HepG2 (cell line): ENCODE results near the gene OR6N1. TPM values are rescaled to one million over a fixed set of nuclear protein-coding genes. Genes with fewer than 3 reads are reported as not detected.
A peak's percentile ranks its signal among the peaks of the same experiment; 100 is the strongest.

Source experiments
- ATAC-seq: fragments of 200-7000 bp; cut with Tn5 transposase; 3 replicates; pipeline ENCODE4 v1.9.1; 2020; ENCODE audit warnings: mild to moderate bottlenecking, moderate library complexity
- BruUV-seq: library from RNA; stranded (reverse); fragments of 400-500 nt; replicated peaks from 2 replicates; lab custom pipeline; 2021; lab: Mats Ljungman, UMichigan
- CTCF ChIA-PET: fragments of 300-600 bp; formaldehyde crosslinking; extraction: SDS; loops from one replicate; lab custom pipeline; 2021; ENCODE audit warnings: low total read pairs, inconsistent platforms, low intra/inter-chr PET ratio; lab: Yijun Ruan, JAX
- POLR2A ChIA-PET: fragments of 350-600 bp; sonication (Branson Sonifier 250); formaldehyde crosslinking; loops from one replicate; lab custom pipeline; 2020; ENCODE audit warnings: antibody characterized with exemption, inconsistent platforms; lab: Yijun Ruan, JAX
- DNase-seq: peaks from one replicate; pipeline ENCODE4 v3.0.0-alpha.2; 2015; ENCODE audit warnings: low spot score
- FAIRE-seq: peaks from 3 replicates; lab custom pipeline; 2011; peaks lifted over from hg19 to GRCh38; lab: Jason Lieb, UNC
- H2AFZ ChIP-seq: one replicate; pipeline ENCODE4 v1.6.1; 2011; ENCODE audit warnings: low read length, inconsistent platforms
- H3K27ac ChIP-seq: fragments of 300-600 bp; 3 replicates; pipeline ENCODE4 v1.8.0; 2011; ENCODE audit warnings: mixed run types, mild to moderate bottlenecking, mixed read lengths, low read length, inconsistent platforms; ENCODE audit not compliant: insufficient read depth; ENCODE audit errors: extremely low read length
- H3K27me3 ChIP-seq, 2 experiments: fragments of 200-600 bp in 1 of 2; 2 replicates in 1 of 2; 3 replicates in 1 of 2; pipeline versions ENCODE4 v1.6.0 to v1.8.0; 2011; ENCODE audit warnings: low read length in 2 of 2, mild to moderate bottlenecking in 2 of 2, moderate library complexity in 2 of 2, inconsistent platforms in 1 of 2; ENCODE audit not compliant: insufficient read depth in 2 of 2, control insufficient read depth in 1 of 2
- H3K36me3 ChIP-seq, 2 experiments: fragments of 200-600 bp in 1 of 2; replicated peaks in 1 of 2; 2 replicates in 1 of 2; 3 replicates in 1 of 2; pipeline versions ENCODE4 v1.5.1 to v1.8.0; 2011; ENCODE audit warnings: low read length in 2 of 2, inconsistent platforms in 1 of 2; ENCODE audit not compliant: insufficient read depth in 2 of 2, control insufficient read depth in 1 of 2
- H3K4me1 ChIP-seq: 2 replicates; pipeline ENCODE4 v1.5.1; 2012; ENCODE audit warnings: low read length, inconsistent platforms; ENCODE audit not compliant: insufficient read depth
- H3K4me2 ChIP-seq: 2 replicates; pipeline ENCODE4 v1.6.0; 2011; ENCODE audit warnings: low read depth, low read length, inconsistent platforms
- H3K4me3 ChIP-seq, 3 experiments: fragments of 200-600 bp in 1 of 3; sonication (generic), shearing (Covaris generic) in 1 of 3; replicated peaks in 1 of 3; 2 replicates each; pipeline ENCODE4 v1.5.1; 2011 to 2016; ENCODE audit warnings: low read length in 3 of 3, inconsistent platforms in 2 of 3, low read depth in 2 of 3, mild to moderate bottlenecking in 2 of 3, control low read depth in 1 of 3, mixed read lengths in 1 of 3; ENCODE audit not compliant: insufficient read depth in 1 of 3
- H3K79me2 ChIP-seq: one replicate; pipeline ENCODE4 v1.6.1; 2011; ENCODE audit warnings: low read length, inconsistent platforms; ENCODE audit not compliant: insufficient read depth
- H3K9ac ChIP-seq: 2 replicates; pipeline ENCODE4 v1.6.0; 2011; ENCODE audit warnings: mild to moderate bottlenecking, low read depth, low read length, inconsistent platforms; ENCODE audit not compliant: insufficient read depth
- H3K9me3 ChIP-seq: 2 replicates; pipeline ENCODE4 v1.5.1; 2012; ENCODE audit warnings: mild to moderate bottlenecking, low read length
- H4K20me1 ChIP-seq: 2 replicates; pipeline ENCODE4 v1.6.0; 2011; ENCODE audit warnings: inconsistent platforms, mild to moderate bottlenecking, low read length, moderate library complexity; ENCODE audit not compliant: insufficient read depth
- GFI1 ChIP-seq: sonication (generic); formaldehyde crosslinking; IDR thresholded peaks from 2 replicates; pipeline ENCODE4 v1.5.0; 2020; ENCODE audit warnings: missing genetic modification reagents, mild to moderate bottlenecking, borderline replicate concordance
- IRX3 ChIP-seq: sonication (generic); formaldehyde crosslinking; IDR thresholded peaks from 2 replicates; pipeline ENCODE4 v1.8.1; 2023; ENCODE audit warnings: mild to moderate bottlenecking, low read depth, missing genetic modification reagents, borderline replicate concordance
- KAT8 ChIP-seq: IDR thresholded peaks from 2 replicates; pipeline ENCODE4 v1.6.1; 2016; ENCODE audit warnings: missing genetic modification reagents, missing compliant biosample characterization
- MAFF ChIP-seq: IDR thresholded peaks from 2 replicates; pipeline ENCODE4 v1.6.1; 2011; ENCODE audit warnings: low read depth, low read length, improper control_type of control experiment
- MAFK ChIP-seq, 2 experiments: IDR thresholded peaks in 1 of 2; conservative IDR thresholded peaks in 1 of 2; 2 replicates each; pipeline ENCODE4 v1.6.1; 2011; ENCODE audit warnings: improper control_type of control experiment in 2 of 2, low read length in 2 of 2
- PBX3 ChIP-seq: sonication (generic); formaldehyde crosslinking; IDR thresholded peaks from 2 replicates; pipeline ENCODE4 v1.8.1; 2023; ENCODE audit warnings: missing genetic modification reagents, inconsistent platforms, borderline replicate concordance
- ZBTB3 ChIP-seq: sonication (generic); formaldehyde crosslinking; IDR thresholded peaks from 2 replicates; pipeline ENCODE4 v1.4.0; 2020; ENCODE audit warnings: low read depth, mild to moderate bottlenecking, moderate library complexity, missing genetic modification reagents, borderline replicate concordance
- ZKSCAN5 ChIP-seq: sonication (generic); formaldehyde crosslinking; IDR thresholded peaks from 2 replicates; pipeline ENCODE4 v1.5.1; 2020; ENCODE audit warnings: mild to moderate bottlenecking, missing genetic modification reagents
- ZNF234 ChIP-seq: sonication (generic); formaldehyde crosslinking; conservative IDR thresholded peaks from 2 replicates; pipeline ENCODE4 v1.5.1; 2020; ENCODE audit warnings: mild to moderate bottlenecking, missing genetic modification reagents
- ZNF687 ChIP-seq: sonication (generic); formaldehyde crosslinking; IDR thresholded peaks from 2 replicates; pipeline ENCODE4 v1.5.1; 2020; ENCODE audit warnings: mild to moderate bottlenecking, missing genetic modification reagents, moderate library complexity
- ZNF747 ChIP-seq: sonication (generic); formaldehyde crosslinking; IDR thresholded peaks from 2 replicates; pipeline ENCODE4 v1.8.1; 2023; ENCODE audit warnings: missing genetic modification reagents, mild to moderate bottlenecking, borderline replicate concordance
- ZSCAN21 ChIP-seq: sonication (generic); formaldehyde crosslinking; IDR thresholded peaks from 2 replicates; pipeline ENCODE4 v1.8.0; 2022; ENCODE audit warnings: mild to moderate bottlenecking, missing genetic modification reagents, moderate library complexity, borderline replicate concordance
- WGBS: methylation state at CpG from one replicate; pipeline ENCODE4 v1.1.6; 2017; ENCODE audit warnings: low lambda C conversion rate; 5-methylcytosine and 5-hydroxymethylcytosine counted together
- in situ Hi-C: cut with HindIII; loops from 2 replicates; pipeline ENCODE4 v1.10.0; 2017; ENCODE audit warnings: low pct_unique_long_range_greater_than_20kb; ENCODE audit not compliant: extremely low pct_ligation_motif_present
- intact Hi-C: fragments of 100-400 bp; cut with micrococcal nuclease; formaldehyde crosslinking; loops from one replicate; pipeline ENCODE4 v1.10.0; 2022; ENCODE audit not compliant: unreplicated experiment
- polyA plus RNA-seq, 8 experiments: library from polyadenylated mRNA; depleted of rRNA in 3 of 8; stranded (reverse) in 7 of 8; unstranded in 1 of 8; fragments of >200 nt; fragmentation: Illumina TruSeq in 4 of 8; extraction: Trizol in 4 of 8; gene quantifications; 2 replicates each; pipeline versions ENCODE4 v1.2.1 to v1.2.3, GENCODE V29; 2011 to 2016; ENCODE audit warnings: low read depth in 4 of 8, missing spikeins in 1 of 8, mixed read lengths in 1 of 8; ENCODE audit not compliant: insufficient read depth in 1 of 8
- total RNA-seq, 5 experiments: library from RNA; depleted of rRNA; stranded (reverse); fragments of >200 nt; fragmentation: Illumina TruSeq; extraction: Trizol; gene quantifications; 2 replicates each; pipeline ENCODE4 v1.2.3, GENCODE V29; 2016; ENCODE audit warnings: low read depth in 1 of 5

OR6N1 gene
- total and polyA plus RNA-seq, 2 of the 13 experiments (the other 11 are each of a cell fraction or from before 2014, with no cell fraction given) = not detected

DNA sequence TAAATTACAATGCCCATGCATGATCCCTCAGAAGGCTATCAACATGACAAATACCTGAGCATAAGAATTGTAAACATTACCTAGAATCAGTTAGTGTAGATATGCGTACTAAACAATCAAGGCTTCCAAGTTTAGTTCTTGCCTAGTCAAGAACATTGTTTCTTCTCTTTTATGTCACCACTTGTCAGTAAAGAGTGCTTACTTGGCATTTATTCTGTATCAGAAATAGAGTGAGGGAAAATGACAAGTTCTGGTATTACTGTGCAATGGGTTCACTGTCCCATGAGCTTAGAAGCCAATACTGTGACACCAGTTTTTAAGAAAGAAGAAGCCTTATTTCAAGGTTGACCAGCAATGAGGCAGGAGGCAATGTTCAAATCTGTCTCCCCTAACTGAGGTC is 31.7 kb upstream of the OR6N1 start:
- CTCF ChIA-PET = no interaction called here
- ATAC-seq (no peak), DNase-seq (no peak), FAIRE-seq (no peak)
- in situ Hi-C loops (no loop called here), intact Hi-C loops (no loop called here)
- TF ChIP-seq PBX3 (CRISPR knock-in tag) (no peak), MAFK (conservative IDR thresholded peaks at IDR 0.05 in 1 of 2, IDR thresholded peaks at IDR 0.05 in 1 of 2; ENCODE audit: low read length in 2 of 2) (peak; percentile 57 to 82; a peak in 3 of 4 replicates), GFI1 (CRISPR knock-in tag) (no peak), ZNF747 (no peak), MAFF (peak; percentile 72)
- no peaks in the 10 kb centered on the region for H3K4me1 ChIP-seq
- BruUV-seq = no TSS peak
- no peaks in the 10 kb centered on the region for H3K79me2 ChIP-seq
- H3K36me3 ChIP-seq = no peaks in the 10 kb centered on the region
- WGBS = 0% methylated on average over 1 of the region's 1 CpG
- H3K4me3 ChIP-seq = no peak overlapping the region
- H3K27ac ChIP-seq = no peak overlapping the region
- H3K4me2 ChIP-seq = no peak overlapping the region
- POLR2A ChIA-PET = no interaction called here
- H3K9me3 ChIP-seq = peaks cover 9% of the 10 kb centered on the region
- no peaks in the 10 kb centered on the region for H3K27me3 ChIP-seq
- no peak overlapping the region for H2AFZ ChIP-seq
- no peak overlapping the region for H3K9ac ChIP-seq
- no peaks in the 10 kb centered on the region for H4K20me1 ChIP-seq

DNA sequence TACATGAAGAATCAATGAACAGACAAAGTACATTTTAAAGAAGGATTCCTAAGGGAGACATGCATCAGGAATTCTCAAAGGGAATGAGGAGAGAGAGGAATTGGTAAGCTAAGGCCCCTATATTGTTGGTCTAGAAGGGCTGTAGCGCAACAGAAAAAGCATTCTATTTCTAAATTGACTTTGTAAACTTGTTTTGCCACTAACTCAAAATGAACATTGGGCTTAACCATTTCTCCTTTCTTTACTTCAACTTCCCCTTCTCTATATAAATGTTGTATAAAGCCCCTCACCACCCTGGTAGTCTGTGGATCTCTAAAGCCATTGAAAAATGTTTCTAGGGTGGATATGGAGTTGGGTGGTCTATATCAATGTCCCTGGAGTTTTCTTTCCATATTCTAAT is 29.4 kb upstream of the OR6N1 start:
- H3K27ac ChIP-seq = no peak overlapping the region
- no peak overlapping the region for H2AFZ ChIP-seq
- FAIRE-seq = no peak
- H3K9me3 ChIP-seq = peaks cover 5% of the 10 kb centered on the region
- TF ChIP-seq ZBTB3 (CRISPR knock-in tag) (no peak), IRX3 (CRISPR knock-in tag) (no peak), KAT8 (CRISPR knock-in tag) (no peak), ZKSCAN5 (CRISPR knock-in tag) (no peak), ZSCAN21 (no peak), ZNF687 (CRISPR knock-in tag) (no peak), ZNF234 (CRISPR knock-in tag) (no peak)
- ATAC-seq = no peak
- H4K20me1 ChIP-seq = no peaks in the 10 kb centered on the region
- no peak for DNase-seq
- H3K36me3 ChIP-seq = no peaks in the 10 kb centered on the region
- no peaks in the 10 kb centered on the region for H3K79me2 ChIP-seq
- no peaks in the 10 kb centered on the region for H3K27me3 ChIP-seq
- in situ Hi-C loops (no loop called here), intact Hi-C loops (no loop called here)
- BruUV-seq = no TSS peak
- no peak overlapping the region for H3K9ac ChIP-seq
- ChIA-PET CTCF (no interaction called here), POLR2A (no interaction called here)
- H3K4me1 ChIP-seq = no peaks in the 10 kb centered on the region
- 22% methylated on average over 1 of the region's 1 CpG for WGBS
- H3K4me2 ChIP-seq = no peak overlapping the region
- no peak overlapping the region for H3K4me3 ChIP-seq
